HG02870 (cell line): ENCODE measurements around the gene ICOS.
"Not testable (repeated sequence)": the region's sequence is repeated elsewhere in the genome, so short reads cannot be mapped to it uniquely, and the experiment has no call there.

Experiments
- ATAC-seq: cut with Tn5 transposase; IDR thresholded peaks from one replicate; pipeline ENCODE4 v1.9.1; 2021; ENCODE audit warnings: mild to moderate bottlenecking, moderate library complexity; ENCODE audit not compliant: unreplicated experiment

The ICOS gene

DNA sequence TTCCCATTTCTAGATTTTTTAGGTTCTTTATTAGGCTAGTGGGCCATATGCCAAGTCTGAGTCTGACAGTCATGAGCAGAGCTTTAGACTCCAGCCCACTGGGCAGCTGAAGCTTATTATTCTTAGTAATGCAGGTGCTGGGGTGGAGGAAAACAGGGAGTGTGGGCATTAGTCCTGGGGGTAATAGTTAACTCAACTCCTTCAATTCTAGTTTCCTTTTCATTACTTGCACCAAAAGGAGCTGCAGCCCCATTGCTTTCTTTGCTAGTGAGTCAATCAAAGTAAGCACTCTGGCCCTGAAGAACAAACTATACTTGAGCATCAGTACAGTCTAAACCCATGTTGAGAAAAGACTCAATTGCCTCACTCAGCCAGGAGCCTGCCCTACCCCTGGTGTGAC is 35.5 kb downstream of the ICOS start:
- no peak for ATAC-seq

DNA sequence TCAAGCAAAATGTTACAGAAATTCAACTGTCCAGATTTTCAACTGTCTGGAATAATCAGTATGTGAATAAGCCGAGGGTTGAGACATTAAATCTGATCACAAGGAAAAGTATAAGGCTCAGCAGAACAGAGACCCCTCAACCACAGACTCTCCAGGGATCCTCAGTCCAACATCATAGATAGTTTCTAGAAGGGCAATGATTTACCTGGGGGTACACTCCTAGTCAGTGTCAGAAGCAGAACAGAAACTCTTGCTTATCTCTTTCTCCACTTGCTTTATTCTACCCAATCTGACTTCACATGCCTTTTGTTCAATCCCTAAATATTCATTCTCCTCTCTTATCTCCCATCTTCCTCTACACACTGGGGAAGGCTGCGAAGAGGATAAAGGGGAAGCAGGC is 36.4 kb downstream of the ICOS start:
- ATAC-seq, result no peak

GRCh38 chr2:203973676-203974075 is 37.1 kb downstream of the ICOS start:
- no peak for ATAC-seq

DNA sequence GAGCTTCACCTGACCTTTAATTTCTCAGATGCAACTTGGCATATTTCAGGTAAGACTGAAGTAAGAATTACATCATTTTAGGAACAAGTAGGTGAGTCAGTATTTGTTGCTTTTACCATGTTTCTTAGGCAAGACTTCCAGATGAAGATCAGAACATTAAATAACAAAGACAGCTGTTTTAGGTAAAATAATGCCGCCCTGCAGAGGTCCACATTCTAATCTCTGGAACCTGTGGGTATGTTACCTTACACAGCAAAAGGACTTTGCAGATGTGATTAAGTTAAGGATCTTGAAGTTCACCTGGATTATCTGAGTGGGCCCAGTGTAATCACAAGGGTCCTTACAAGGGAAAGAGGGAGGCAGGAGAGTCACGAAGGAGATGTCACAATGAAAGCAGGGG is 39.3 kb downstream of the ICOS start:
- no peak for ATAC-seq

- no peak for ATAC-seq
These were observed 45.7 kb downstream of the ICOS start for GRCh38 chr2:203982276-203982675.

- ATAC-seq, result no peak
These were observed 46.6 kb downstream of the ICOS start for GRCh38 chr2:203983064-203983715.

- ATAC-seq, result not testable (repeated sequence)
These were observed 49.4 kb downstream of the ICOS start for GRCh38 chr2:203985978-203986377.

GRCh38 chr2:203987959-203988358 is 51.4 kb downstream of the ICOS start:
- ATAC-seq, result no peak

DNA sequence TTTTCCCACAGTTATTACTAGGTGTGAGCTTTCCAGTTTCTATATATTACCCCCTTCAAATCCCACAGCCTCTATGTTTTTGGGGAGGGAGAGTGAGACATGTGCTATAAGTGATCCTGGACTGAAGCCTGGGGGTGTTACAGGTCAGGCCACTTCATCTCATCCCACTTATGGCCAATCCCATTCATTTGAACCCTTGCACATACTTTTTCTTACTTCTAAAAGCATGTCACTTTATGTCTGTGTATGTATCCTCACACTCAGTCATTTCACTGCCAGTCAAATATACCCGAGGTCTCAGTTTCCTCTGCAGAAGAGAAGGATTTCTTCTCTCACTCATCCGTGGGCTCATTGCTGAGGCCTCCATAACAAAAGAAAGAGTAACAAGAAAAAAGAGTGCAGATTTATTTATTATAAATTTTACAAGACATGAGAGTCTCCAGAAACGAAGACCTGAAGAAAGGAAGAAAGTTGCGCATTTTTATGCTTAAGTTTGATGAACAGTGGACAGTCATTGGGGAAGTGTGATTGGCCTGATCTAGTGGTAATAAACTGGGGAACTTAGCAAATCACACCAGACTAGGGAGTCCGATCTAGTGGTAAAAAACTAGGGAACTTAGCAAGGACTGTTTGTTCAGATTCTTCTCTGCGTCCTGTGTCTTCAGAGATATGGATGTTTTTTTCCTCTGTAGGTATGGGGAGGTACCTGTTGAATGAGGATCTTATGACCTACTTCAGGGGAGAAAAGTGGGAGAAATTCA is 52.1 kb downstream of the ICOS start:
- no peak for ATAC-seq

- ATAC-seq, result no peak
These were observed 53.0 kb downstream of the ICOS start for GRCh38 chr2:203989521-203989920.

- ATAC-seq, result no peak
These were observed 55.9 kb downstream of the ICOS start for GRCh38 chr2:203992509-203992908.

DNA sequence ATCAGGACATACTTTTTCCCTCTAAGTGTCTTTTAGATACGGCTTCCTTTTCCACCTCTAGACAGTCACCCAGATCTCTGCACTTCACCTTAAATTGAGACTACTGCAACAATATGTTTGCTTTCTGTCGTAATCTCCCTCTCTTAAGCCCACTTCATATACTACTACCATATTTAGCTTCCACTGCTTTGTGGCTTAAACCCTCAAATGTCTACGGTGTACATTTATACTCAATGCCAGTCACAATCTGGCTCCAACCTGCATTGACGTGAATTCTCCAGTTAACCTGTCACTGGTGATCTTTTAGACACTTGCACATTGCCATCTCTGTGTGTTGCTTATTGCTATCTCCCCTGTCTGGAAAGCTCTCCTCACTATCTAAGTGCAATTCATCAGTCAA is 56.4 kb downstream of the ICOS start:
- ATAC-seq, result no peak

GRCh38 chr2:203993560-203993959 is 57.0 kb downstream of the ICOS start:
- no peak for ATAC-seq

- no peak for ATAC-seq
These were observed 58.2 kb downstream of the ICOS start for GRCh38 chr2:203994735-203995134.

DNA sequence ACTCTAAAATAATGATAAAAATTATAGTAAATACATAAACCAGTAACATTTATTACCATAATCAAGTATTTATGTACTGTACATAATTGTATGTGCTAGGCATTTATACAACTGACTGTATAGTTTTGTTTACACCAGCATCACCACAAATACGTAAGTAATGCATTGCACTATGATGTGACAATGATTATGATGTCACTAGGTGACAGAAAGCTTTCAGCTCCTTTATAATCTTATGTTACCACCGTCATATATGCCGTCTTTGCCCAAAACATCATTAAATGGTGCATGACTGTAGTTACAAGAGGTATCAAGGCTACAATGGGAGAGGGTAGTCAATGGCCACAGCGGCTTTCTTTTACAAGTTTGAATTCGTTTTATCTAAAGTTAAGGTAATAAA is 60.1 kb downstream of the ICOS start:
- no peak for ATAC-seq

DNA sequence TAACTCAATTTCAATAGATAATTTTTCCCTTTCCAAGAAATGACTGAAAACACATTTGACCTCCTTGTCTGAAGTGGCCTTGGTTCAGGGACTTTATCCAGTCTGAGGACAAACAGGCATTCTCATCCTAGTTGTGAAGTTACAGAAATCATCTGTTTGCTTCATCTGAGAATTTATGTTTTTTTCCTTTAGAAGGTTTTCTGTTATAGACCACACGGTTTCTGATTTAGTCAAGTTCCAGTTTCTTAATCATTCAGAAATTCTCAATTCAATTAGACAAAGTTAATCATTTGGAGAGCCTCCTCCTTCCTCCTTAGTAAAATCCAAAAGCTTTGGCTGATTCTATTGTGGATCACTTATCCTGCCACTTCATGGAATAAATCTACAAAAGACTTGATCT is 60.9 kb downstream of the ICOS start:
- peak; percentile 62 for ATAC-seq

- ATAC-seq, result no peak
These were observed 61.6 kb downstream of the ICOS start for GRCh38 chr2:203997980-203998809.

DNA sequence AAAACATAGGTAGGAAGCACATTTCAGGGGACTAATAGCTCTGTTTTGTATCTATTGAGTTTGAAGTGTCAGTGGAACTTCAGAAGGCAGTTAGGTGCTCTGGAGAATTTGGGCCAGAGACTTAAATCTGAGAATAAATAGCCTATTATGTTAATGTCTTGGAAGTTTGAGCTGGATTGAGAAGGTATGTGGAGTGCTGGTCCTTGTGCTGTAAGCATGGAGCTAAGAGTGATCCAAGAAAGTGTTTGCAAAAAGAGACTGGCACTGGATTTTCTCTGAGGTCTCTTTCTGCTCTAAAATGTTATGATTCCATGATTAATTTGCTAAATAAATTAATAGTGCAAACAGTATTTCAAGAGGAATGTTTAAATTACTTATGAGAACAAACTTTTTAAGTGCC is 63.3 kb downstream of the ICOS start:
- ATAC-seq, result no peak

GRCh38 chr2:204000446-204000845 is 63.9 kb downstream of the ICOS start:
- no peak for ATAC-seq

DNA sequence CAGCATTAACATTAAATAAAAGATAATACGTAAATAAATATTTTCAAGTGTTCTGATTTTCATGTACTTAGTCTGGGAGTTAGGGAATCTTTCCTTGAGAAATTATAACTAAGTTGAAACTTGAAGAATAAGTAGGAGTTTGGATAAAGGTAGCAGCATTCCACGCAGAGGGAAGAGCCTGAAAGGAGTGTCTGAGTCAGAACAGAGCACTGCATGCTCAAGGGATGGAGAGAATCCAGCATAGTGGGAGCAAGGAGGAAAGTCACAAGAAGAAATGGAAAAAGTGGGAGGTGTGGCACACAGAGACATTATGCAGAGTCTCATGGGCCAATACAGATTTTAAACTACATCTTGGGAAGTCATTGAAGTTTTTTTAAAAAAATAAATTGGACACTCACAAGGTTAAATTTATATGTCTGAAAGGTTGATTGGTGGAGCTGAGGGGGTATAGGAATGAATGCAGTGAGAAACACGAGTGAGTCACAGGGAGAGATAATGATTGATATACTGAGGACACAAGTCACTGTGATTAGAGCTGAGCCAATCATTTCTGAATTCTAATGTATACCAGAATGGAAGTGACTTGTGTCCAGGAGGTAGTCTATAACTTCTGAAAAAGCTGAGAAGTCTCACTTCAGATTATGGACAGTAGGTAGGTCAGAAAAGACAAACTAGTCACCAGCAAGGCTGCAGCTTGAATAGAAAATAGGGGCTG is 66.9 kb downstream of the ICOS start:
- no peak for ATAC-seq

DNA sequence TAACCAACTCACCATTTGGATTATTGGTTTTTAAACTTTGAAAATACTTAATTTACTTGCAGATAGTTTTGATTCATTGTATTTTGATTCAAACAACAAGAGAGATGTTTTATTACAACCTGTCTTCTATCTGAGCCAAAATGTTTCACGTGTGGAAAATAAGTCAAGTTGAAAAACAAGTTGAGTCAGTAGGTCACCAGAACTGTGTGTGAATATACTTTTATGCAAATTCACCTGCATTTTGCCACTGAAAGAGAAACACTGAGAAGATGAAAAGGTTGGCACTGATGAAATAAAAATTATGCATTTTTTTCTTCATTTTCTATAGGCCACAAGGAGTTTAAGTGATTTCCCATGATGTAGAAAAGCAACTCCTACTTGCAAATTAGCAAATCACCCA is 68.3 kb downstream of the ICOS start:
- ATAC-seq, result no peak
